HEK293T (cell line): ENCODE results near the gene NINL.

Source experiments
- BHLHE40 ChIP-seq: fragments of 450-650 bp; IDR thresholded peaks from 2 replicates; pipeline ENCODE4 v1.6.1; 2016; ENCODE audit warnings: mild to moderate bottlenecking, moderate library complexity, borderline replicate concordance
- HDGF ChIP-seq: fragments of 450-650 bp; IDR thresholded peaks from 2 replicates; pipeline ENCODE4 v1.6.1; 2017; ENCODE audit warnings: antibody characterized with exemption, borderline replicate concordance
- NFRKB ChIP-seq: fragments of 450-650 bp; IDR thresholded peaks from 2 replicates; pipeline ENCODE4 v1.6.1; 2016; ENCODE audit warnings: mild to moderate bottlenecking, moderate library complexity
- ZNF384 ChIP-seq: fragments of 450-650 bp; IDR thresholded peaks from 2 replicates; pipeline ENCODE4 v1.6.1; 2016

- TF ChIP-seq BHLHE40, result no peak
- TF ChIP-seq NFRKB, result no peak
- no peak for TF ChIP-seq ZNF384
- TF ChIP-seq HDGF, result no peak
Measured at GRCh38 chr20:25619514-25619913, 34.2 kb upstream of the NINL start.
